IPS-11a (cell line): ENCODE measurements around the gene RMRP.
A peak's percentile ranks its signal among the peaks of the same experiment; 100 is the strongest.

Experiments
- H3K4me3 ChIP-seq: one replicate; pipeline ENCODE4 v1.5.1; 2013; ENCODE audit warnings: low read depth, low read length, control low read depth

Gene RMRP

GRCh38 chr9:35657546-35658136, at the start of gene RMRP:
RMRP (minus strand) TSS chr9:35658019.
- H3K4me3 ChIP-seq = peak within 1 kb of the TSS; percentile 85

DNA sequence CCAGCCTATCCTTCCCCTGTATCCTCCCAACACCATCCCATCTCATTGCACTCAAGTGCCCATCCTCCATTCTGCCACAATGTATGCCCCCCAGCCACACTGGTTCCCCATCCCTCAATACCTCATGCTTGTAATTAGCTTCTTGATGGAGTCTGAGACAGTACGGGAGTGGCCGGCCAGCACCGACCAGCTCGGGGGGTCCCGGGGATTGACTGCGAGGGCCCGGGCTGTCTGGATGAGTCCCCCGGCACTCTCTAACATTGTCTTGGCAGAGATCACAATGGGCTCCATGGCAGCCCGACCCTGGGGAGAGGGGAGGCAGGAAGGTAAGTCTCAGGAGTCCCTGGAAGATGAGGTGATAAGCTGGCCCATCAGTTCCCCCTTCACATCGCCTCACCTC, 49.1 kb upstream of the RMRP start:
- H3K4me3 ChIP-seq = no peak overlapping the region

DNA sequence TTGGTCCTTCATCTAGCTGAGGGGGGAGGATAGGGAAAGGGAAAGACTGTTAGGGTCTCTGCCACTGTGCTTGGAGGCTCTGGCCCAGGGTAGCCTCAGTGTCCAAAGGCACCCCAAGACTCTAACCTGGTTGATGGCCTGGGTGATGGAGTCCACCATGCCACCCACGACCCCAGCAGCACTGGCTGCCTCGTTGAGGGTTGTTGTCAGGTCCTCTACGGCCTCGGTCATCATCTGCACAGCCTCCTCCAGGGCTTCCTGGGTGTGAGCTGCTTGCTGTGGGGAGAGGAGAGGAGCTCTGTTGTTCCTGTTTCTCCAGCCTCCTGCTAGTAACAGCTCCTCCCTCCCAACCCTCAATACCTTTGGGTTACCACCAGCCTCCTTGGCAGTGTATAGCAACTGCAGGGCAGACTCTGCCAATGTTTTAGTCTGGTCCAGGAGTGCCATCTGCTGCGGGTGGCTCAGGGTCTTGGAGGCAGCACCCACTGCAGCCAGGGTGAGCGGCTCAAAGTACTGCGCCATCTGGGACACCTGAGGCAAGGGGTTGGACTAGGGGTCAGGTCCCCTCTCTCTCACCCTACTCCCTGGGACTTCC, 48.1 kb upstream of the RMRP start:
- H3K4me3 ChIP-seq = no peak overlapping the region

GRCh38 chr9:35705372-35705771, 47.6 kb upstream of the RMRP start:
- no peak overlapping the region for H3K4me3 ChIP-seq

- no peak overlapping the region for H3K4me3 ChIP-seq
These were observed 46.3 kb upstream of the RMRP start for GRCh38 chr9:35703906-35704672.

DNA sequence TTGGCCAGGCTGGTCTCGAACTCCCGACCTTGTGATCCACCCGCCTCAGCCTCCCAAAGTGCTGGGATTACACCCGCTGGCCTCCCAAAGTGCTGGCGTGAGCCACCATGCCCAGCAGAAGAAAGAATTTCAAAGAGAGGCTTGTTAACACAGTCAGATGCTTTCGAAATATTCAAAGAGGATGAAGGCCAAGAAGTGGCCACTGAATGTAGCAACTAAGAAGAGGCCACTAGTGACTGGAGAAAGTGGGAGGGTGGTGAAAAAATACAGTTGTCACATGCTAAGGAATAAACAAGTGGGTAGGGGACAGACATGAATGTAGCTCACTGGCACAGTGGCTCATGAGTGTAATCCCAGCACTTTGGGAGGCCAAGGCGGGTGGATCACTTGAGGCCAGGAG, 44.9 kb upstream of the RMRP start:
- H3K4me3 ChIP-seq = no peak overlapping the region

DNA sequence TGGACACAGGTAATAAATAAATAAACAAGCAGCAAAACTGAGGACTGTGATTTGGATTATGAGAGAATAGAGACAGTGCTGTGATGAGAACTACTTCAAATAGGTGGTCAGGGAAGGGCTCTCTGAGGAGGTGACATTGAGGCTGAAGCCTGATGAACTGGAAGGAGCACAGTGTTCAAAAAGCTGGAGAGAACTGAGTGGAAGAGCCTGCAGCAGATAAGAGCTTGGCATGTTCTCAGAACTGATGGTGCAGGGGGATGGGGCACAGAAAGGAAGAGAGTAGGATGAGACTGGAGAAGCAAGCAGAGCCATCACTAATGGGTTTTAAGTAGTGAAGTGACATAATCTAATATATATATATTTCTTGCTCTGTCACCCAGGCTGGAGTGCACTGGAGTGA, 43.1 kb upstream of the RMRP start:
- H3K4me3 ChIP-seq = no peak overlapping the region

DNA sequence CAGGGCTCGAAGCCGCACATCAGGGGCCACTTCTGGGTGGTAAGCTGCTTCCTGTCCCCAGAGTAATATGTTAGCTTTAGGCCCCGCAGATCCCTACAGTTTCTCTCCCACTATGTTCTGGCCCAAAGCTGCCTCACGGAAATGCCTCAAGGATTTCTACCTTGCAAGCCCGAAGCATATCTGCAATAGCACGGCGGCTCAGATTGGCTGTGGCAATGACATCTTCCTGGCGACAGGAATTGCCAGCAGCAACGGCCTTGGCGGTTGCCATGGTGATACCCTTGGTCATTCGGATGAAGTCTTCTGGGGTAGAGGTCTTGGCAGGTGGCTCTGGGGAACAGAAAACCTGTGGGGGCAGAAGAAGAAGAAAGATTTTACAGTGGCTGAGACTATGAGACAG, 42.2 kb upstream of the RMRP start:
- H3K4me3 ChIP-seq = no peak overlapping the region

DNA sequence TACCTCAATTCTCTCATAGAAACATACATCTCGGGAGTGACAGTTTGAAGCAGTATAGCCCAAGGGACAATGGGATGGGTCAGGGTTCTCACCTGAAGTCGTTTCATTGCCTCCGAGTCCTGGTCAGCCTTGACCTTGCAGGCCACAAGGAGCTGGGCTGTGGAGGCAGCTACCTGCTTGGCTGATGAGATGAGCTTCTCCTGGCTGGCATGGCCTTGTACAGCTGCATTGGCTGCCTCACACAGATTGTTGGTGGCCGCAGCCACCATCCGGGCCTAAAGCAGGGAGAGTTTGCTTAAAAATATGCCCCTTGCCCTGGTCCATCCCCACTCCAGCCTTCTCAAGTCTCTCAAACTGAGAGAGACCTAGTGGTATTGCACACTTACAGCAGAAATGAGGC, 40.4 kb upstream of the RMRP start:
- no peak overlapping the region for H3K4me3 ChIP-seq

DNA sequence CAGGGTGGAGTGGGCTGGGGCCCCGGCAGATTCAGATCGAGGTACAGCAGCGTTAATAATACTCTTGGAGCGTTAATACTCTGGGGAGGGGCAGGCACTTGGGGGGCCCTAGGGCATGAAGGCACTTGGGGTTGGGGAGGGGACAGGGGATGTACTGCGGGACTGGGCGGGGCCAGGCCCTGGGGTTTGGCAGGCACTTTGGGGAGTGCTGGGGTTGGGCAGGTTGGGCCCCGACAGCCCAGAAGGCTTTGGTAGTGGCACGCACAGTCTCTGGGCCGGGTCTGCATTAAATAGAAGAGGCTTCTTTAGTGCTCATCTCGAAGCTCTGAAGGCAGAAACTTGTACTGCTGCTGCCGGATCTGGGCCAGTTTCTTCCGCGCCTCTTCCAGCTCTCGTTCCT, 39.7 kb upstream of the RMRP start:
- no peak overlapping the region for H3K4me3 ChIP-seq

GRCh38 chr9:35696520-35697215, 38.8 kb upstream of the RMRP start:
- no peak overlapping the region for H3K4me3 ChIP-seq

DNA sequence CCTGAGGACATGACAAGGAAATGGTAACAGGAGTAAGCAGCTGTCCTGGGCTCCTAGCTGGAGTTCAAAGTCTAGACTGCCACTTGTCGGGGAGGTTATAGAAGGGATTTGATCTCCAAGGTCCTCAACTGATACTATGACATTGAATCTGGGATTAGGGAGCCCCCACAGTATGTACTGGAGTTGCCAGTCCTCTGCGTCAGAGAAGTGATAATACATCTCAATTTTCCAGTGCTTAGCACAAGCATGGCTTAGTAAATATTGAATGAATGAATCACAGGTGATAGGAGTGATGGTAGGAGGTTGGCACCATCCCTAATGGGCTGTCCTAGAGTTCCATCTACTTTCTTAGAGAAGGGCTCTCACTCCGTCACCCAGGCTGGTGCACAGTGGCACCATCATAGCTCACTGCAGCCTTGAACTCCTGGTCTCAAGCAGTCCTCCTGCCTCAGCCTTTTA, 38.2 kb upstream of the RMRP start:
- H3K4me3 ChIP-seq = no peak overlapping the region

- H3K4me3 ChIP-seq = no peak overlapping the region
These were observed 34.0 kb upstream of the RMRP start for GRCh38 chr9:35691757-35692301.

GRCh38 chr9:35691334-35691650, 33.5 kb upstream of the RMRP start:
- H3K4me3 ChIP-seq = peak overlapping the region; percentile 54

DNA sequence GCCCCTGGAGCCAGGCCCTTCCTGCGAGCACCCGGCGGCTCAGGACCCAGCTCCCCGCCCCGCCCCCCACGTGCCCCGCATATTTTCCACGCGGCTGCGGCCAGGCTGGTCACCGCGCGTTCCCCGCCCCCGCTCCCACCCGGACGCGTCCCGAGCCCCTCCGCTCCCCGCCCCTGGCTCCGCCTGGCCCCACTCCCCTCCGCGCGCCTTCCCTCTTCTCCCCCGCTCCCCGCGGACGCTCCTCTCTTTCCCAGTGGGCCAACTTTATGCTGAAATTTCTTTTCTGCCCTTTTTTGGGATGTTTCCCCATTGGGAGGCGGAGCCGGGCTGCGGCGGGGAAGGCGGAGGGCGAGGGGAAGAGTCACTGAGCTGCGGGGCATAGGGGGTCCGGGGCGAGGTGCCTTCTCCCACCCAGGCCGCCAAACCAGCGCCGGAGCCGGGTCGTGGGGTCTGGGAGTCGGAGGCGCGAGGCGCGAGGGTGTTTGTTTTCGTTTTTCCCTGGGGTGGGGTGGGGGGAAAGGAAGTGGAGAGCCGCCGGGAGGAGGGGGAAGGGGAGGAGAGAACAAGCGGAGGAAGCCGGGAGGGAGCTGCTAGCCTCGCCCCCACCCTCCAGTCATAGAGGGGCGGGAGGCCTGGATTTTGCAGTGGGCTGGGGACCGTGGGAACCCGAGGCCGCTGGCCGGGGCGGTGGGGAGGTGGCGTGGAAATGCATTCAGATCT, 33.0 kb upstream of the RMRP start:
- H3K4me3 ChIP-seq = peak overlapping the region; percentile 89

GRCh38 chr9:35690294-35690613, 32.4 kb upstream of the RMRP start:
- peak overlapping the region; percentile 89 for H3K4me3 ChIP-seq

GRCh38 chr9:35689542-35690293, 31.9 kb upstream of the RMRP start, which contains the start of gene TPM2:
TPM2 (minus strand) TSS chr9:35689925; CDS start chr9:35689817, 108 bp downstream.
- H3K4me3 ChIP-seq = peak within 1 kb of the TSS; percentile 89

- peak overlapping the region; percentile 89 for H3K4me3 ChIP-seq
These were observed 31.0 kb upstream of the RMRP start for GRCh38 chr9:35688558-35689541.

DNA sequence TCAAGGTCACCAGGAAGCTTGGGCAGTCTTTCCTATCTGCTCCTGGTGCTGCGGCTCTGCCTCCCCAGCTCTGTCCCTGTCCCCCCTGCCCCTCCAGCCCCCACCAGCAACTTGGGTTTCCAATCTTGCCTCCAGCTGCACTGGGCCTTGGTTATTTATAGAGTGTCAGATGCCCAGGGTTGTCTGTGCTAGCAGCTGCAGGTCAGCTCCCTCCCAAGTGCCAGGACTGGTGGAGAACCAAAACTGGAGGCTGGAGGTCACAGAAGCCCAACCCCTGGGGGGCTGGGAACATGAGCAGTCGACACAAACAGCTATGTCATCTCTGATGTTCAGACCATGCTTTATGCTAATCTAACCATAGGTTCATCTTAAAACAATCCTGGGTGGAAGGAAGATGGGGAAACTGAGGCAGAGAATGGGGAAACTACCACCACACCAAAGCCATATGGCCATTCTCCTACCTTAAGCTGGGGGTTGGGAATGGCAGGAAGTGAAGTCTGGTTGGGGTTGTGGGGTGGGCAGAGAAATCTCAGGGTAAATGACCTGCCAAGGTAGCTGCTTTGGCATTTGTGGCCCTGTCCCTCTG, 30.2 kb upstream of the RMRP start:
- H3K4me3 ChIP-seq = peak overlapping the region; percentile 4
